ENCODE results near the gene ANKRD39.

- TF ChIP-seq CTCF (IDR thresholded peaks at IDR 0.05) (no peak), EP300 (IDR thresholded peaks at IDR 0.05) (no peak), POLR2A (IDR thresholded peaks at IDR 0.05) (no peak), POLR2AphosphoS5 (IDR thresholded peaks at IDR 0.05) (no peak)
These were observed 20.4 kb upstream of the ANKRD39 start for GRCh38 chr2:96878171-96878570.
